Measurements from ENCODE around the gene CNTN6.
"Not testable (repeated sequence)": the region's sequence is repeated elsewhere in the genome, so short reads cannot be mapped to it uniquely, and the experiment has no call there.

Gene CNTN6

DNA sequence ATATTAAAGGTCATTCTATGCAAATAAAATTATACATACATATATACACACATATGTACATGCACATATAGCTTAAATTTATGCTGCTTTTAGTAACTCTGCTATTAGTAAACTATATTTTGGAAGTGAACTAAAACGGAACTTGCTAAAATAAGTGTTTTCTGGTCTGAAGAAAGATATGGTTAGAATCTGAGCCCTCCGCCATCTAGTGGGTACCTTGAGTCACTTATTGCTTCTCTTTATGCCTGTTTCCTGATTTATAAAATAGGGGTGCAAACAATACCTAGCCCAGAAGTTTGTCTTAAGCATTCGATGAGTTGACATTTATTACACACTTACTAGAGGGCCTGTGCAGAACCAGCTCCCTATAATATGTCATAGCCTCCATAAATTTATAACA, 255.7 kb downstream of the CNTN6 start:
- WGBS, 2 experiments (ENCODE audit: insufficient coverage in 2 of 2): 60% methylated on average over 2 of the region's 3 CpGs; no CpG with 5 or more reads in 1 of the 2 experiments
- Histone ChIP-seq H3K36me3 (ENCODE audit: control insufficient read depth, insufficient read depth, low read length) (no peaks in the 10 kb centered on the region), H3K9me3 (ENCODE audit: control insufficient read depth, low read length) (no peaks in the 10 kb centered on the region), H3K4me3 (ENCODE audit: extremely low read depth, insufficient read depth, low read length, poor library complexity, severe bottlenecking) (no peak overlapping the region), H3K4me1 (ENCODE audit: control insufficient read depth, insufficient read depth, low read length, poor library complexity, severe bottlenecking) (no peaks in the 10 kb centered on the region), H3K27ac (ENCODE audit: low read depth, low read length, severe bottlenecking) (no peak overlapping the region)

DNA sequence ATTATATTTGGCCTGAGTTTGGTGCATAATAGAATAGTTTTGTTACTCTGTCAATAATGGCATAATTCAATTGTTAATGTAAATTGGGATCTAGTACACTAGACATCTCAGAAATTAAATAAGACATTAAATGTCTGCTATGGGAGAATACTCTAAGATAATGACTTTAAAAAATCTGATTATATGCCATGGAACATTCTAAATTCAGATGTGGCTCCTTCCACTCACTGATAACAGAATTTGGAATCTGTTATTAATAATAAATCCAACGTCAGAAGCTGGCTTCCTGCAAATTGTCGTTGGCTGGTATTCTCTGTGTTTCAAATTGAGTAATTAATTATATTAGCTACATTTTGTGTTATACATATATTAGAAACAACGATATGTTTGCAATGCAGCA, 258.1 kb downstream of the CNTN6 start:
- H3K9me3 ChIP-seq (ENCODE audit: control insufficient read depth, low read length): no peaks in the 10 kb centered on the region
- no peaks in the 10 kb centered on the region for H3K4me1 ChIP-seq (ENCODE audit: control insufficient read depth, insufficient read depth, low read length, poor library complexity, severe bottlenecking)
- H3K4me3 ChIP-seq (ENCODE audit: extremely low read depth, insufficient read depth, low read length, poor library complexity, severe bottlenecking): no peak overlapping the region
- no peak overlapping the region for H3K27ac ChIP-seq (ENCODE audit: low read depth, low read length, severe bottlenecking)
- no CpG with 5 or more reads among the region's 3 CpGs for WGBS, 2 experiments (ENCODE audit: insufficient coverage in 2 of 2)
- H3K36me3 ChIP-seq (ENCODE audit: control insufficient read depth, insufficient read depth, low read length): no peaks in the 10 kb centered on the region

DNA sequence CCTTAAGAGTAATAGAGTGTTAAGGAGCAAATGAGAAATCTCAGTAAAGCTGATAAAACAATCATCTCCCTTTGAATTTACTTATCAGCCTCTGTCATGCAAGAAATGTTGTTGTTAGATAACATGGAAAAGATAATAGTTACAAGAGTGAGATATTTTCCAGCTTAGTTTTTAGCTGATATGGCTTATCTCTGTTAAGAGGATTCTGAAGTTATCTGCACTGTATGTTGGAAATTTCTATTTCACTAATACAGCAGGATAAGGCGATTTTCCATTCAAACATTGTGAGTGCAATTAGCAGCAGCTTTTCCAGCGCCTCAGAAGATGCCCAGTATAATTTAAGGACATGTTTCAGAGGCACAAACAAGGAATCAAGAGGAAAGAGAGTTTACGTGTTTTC, 262.9 kb downstream of the CNTN6 start:
- H3K27ac ChIP-seq (ENCODE audit: low read depth, low read length, severe bottlenecking): no peak overlapping the region
- H3K36me3 ChIP-seq (ENCODE audit: control insufficient read depth, insufficient read depth, low read length): no peaks in the 10 kb centered on the region
- WGBS, 2 experiments (ENCODE audit: insufficient coverage in 2 of 2): no CpG with 5 or more reads among the region's 3 CpGs
- no peaks in the 10 kb centered on the region for H3K9me3 ChIP-seq (ENCODE audit: control insufficient read depth, low read length)
- H3K4me1 ChIP-seq (ENCODE audit: control insufficient read depth, insufficient read depth, low read length, poor library complexity, severe bottlenecking): no peaks in the 10 kb centered on the region
- no peak overlapping the region for H3K4me3 ChIP-seq (ENCODE audit: extremely low read depth, insufficient read depth, low read length, poor library complexity, severe bottlenecking)

DNA sequence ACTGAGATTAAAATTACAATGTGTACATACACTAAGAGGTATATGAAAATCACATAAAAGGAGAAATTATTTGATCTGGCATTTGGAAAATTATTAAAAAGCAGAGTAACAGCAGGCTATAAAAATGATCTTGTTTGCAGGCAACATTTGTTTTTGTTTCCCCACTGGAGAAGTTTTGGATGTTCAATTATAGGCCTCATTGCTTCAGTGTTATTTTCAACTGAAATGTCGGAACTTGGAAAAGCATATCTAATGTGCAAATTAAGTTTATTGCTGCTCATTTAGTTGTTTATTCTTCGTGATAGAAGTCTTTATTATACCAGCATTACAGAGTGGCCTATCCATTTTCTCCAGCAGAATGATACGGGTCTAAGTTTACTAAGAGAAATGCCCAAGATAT, 263.3 kb downstream of the CNTN6 start:
- H3K4me3 ChIP-seq (ENCODE audit: extremely low read depth, insufficient read depth, low read length, poor library complexity, severe bottlenecking): no peak overlapping the region
- no peaks in the 10 kb centered on the region for H3K9me3 ChIP-seq (ENCODE audit: control insufficient read depth, low read length)
- no peak overlapping the region for H3K27ac ChIP-seq (ENCODE audit: low read depth, low read length, severe bottlenecking)
- 86 to 94% methylated on average over 1 to 2 of the region's 3 CpGs for WGBS, 2 experiments (ENCODE audit: insufficient coverage in 2 of 2)
- no peaks in the 10 kb centered on the region for H3K4me1 ChIP-seq (ENCODE audit: control insufficient read depth, insufficient read depth, low read length, poor library complexity, severe bottlenecking)
- no peaks in the 10 kb centered on the region for H3K36me3 ChIP-seq (ENCODE audit: control insufficient read depth, insufficient read depth, low read length)

DNA sequence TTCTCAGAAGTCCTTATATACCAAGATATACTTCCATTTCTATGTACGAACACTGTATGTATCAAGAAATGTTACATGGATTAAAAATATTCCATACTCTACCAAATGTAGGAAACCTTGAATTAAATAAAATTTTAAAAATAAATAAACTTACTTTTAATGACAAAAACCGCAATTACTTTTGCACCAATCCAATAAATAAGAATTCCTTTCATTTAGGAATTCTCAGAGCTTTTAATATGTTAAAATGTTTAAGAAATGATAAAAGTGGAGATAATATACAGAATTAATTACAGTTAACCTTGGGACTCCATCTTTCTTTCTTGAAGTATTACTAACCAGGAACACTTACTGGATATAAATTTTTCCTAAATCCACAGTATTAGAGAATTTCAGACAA, 272.7 kb downstream of the CNTN6 start:
- no peak overlapping the region for H3K4me3 ChIP-seq (ENCODE audit: extremely low read depth, insufficient read depth, low read length, poor library complexity, severe bottlenecking)
- H3K27ac ChIP-seq (ENCODE audit: low read depth, low read length, severe bottlenecking): no peak overlapping the region
- no peaks in the 10 kb centered on the region for H3K4me1 ChIP-seq (ENCODE audit: control insufficient read depth, insufficient read depth, low read length, poor library complexity, severe bottlenecking)
- WGBS, 2 experiments (ENCODE audit: insufficient coverage in 2 of 2): no CpG with 5 or more reads among the region's 2 CpGs
- no peaks in the 10 kb centered on the region for H3K9me3 ChIP-seq (ENCODE audit: control insufficient read depth, low read length)
- H3K36me3 ChIP-seq (ENCODE audit: control insufficient read depth, insufficient read depth, low read length): no peaks in the 10 kb centered on the region

DNA sequence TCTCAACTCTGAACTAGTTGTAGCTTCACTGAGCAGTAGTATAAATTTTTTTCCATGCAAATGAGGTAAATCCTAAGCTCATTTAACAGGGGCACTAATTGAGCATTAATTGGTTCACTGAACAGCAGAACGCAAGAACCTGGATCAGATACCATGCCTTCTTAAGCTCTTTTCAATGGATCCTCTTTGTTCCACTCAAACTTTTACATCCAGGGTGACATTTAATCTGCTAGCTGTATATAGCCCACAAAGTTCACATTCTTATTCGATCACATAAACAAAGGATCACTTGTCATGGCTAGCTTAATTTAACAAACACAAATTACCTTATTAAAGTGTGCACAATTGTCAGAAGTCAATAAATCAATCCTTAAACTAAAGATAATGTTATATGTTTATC, 281.6 kb downstream of the CNTN6 start:
- Histone ChIP-seq H3K4me3 (ENCODE audit: extremely low read depth, insufficient read depth, low read length, poor library complexity, severe bottlenecking) (no peak overlapping the region), H3K9me3 (ENCODE audit: control insufficient read depth, low read length) (no peaks in the 10 kb centered on the region), H3K27ac (ENCODE audit: low read depth, low read length, severe bottlenecking) (no peak overlapping the region), H3K36me3 (ENCODE audit: control insufficient read depth, insufficient read depth, low read length) (no peaks in the 10 kb centered on the region), H3K4me1 (ENCODE audit: control insufficient read depth, insufficient read depth, low read length, poor library complexity, severe bottlenecking) (no peaks in the 10 kb centered on the region)
- 85 to 100% methylated on average over 1 of the region's 2 CpGs for WGBS, 2 experiments (ENCODE audit: insufficient coverage in 2 of 2)

DNA sequence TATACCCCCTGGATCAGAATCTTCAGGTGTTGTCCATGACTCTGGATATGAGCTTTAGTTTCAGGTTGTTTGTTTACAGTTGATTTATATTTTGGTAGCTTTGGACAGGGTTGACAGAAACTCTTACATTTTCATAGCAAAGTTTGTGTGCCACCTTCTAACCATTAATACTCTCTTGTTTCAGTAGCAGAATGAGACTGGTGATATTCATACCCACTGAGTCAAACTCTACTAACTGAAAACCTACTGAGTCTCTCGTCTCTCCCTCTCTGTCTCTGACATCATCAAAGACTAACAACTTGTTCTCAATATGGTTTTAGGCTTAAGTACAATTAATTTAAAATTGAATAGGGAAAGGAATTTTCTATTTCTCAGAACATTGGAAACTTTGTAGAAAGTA, 282.3 kb downstream of the CNTN6 start:
- no peaks in the 10 kb centered on the region for H3K4me1 ChIP-seq (ENCODE audit: control insufficient read depth, insufficient read depth, low read length, poor library complexity, severe bottlenecking)
- no peaks in the 10 kb centered on the region for H3K9me3 ChIP-seq (ENCODE audit: control insufficient read depth, low read length)
- no peaks in the 10 kb centered on the region for H3K36me3 ChIP-seq (ENCODE audit: control insufficient read depth, insufficient read depth, low read length)
- no peak overlapping the region for H3K27ac ChIP-seq (ENCODE audit: low read depth, low read length, severe bottlenecking)
- no peak overlapping the region for H3K4me3 ChIP-seq (ENCODE audit: extremely low read depth, insufficient read depth, low read length, poor library complexity, severe bottlenecking)
- no CpG with 5 or more reads among the region's 1 CpG for WGBS, 2 experiments (ENCODE audit: insufficient coverage in 2 of 2)

DNA sequence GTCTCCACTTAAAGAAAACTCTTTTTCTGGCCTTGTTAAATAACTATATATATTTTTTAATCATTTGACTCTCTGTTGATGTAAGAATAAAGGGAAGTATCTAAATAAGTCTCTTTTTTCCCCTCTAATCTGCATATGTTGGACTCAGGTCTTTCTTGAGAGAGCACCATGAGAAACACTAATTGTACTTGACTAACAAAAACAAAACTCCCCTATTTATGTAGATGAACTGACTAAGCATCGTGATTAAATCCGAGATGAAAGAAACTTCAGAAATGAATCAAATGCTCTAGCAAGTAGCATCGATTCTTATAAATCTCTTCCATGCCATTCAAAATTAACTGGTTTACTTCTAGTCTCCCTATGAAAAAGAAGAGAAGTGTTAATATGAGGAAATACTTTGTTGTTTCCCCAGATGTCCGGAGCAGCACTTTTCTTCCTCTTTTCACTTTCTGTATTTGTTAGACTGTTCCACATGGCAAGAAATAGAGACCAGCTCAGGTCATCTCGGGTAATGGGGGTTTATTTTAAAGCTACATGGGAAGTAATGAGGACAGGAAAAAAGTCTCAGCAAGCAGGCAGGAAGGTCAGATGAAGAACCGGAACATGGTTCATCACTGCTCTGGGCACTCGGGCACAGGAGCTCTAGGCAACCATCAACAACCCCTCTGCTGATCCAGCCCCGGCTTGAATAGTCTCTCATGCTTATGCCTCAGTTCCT, 288.3 kb downstream of the CNTN6 start:
- Histone ChIP-seq H3K36me3 (ENCODE audit: control insufficient read depth, insufficient read depth, low read length) (no peaks in the 10 kb centered on the region), H3K9me3 (ENCODE audit: control insufficient read depth, low read length) (no peaks in the 10 kb centered on the region), H3K4me3 (ENCODE audit: extremely low read depth, insufficient read depth, low read length, poor library complexity, severe bottlenecking) (no peak overlapping the region), H3K27ac (ENCODE audit: low read depth, low read length, severe bottlenecking) (no peak overlapping the region), H3K4me1 (ENCODE audit: control insufficient read depth, insufficient read depth, low read length, poor library complexity, severe bottlenecking) (no peaks in the 10 kb centered on the region)
- 77 to 84% methylated on average over 3 to 4 of the region's 8 CpGs for WGBS, 2 experiments (ENCODE audit: insufficient coverage in 2 of 2)

DNA sequence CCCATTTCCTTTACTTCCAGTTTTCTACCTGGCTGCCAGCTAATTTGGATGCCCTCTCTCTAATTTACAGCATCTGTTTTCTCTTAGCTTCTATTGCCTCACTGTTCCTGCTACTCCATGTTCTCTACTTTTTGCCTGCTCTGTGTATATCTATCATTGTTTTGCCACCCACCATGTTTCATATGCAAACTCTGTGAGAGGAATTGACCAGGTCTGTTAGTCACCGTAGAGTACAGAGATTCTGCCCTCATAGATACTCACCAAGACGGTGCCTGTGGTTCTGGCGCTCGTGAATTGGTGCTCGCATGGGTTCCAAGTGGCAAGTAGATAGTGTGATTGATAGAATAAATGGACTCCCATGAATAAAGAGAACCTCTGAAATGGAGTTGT, 288.8 kb downstream of the CNTN6 start:
- no peak overlapping the region for H3K4me3 ChIP-seq (ENCODE audit: extremely low read depth, insufficient read depth, low read length, poor library complexity, severe bottlenecking)
- H3K36me3 ChIP-seq (ENCODE audit: control insufficient read depth, insufficient read depth, low read length): no peaks in the 10 kb centered on the region
- H3K27ac ChIP-seq (ENCODE audit: low read depth, low read length, severe bottlenecking): no peak overlapping the region
- 0 to 65% methylated on average over 1 to 4 of the region's 5 CpGs for WGBS, 2 experiments (ENCODE audit: insufficient coverage in 2 of 2)
- no peaks in the 10 kb centered on the region for H3K9me3 ChIP-seq (ENCODE audit: control insufficient read depth, low read length)
- H3K4me1 ChIP-seq (ENCODE audit: control insufficient read depth, insufficient read depth, low read length, poor library complexity, severe bottlenecking): no peaks in the 10 kb centered on the region

DNA sequence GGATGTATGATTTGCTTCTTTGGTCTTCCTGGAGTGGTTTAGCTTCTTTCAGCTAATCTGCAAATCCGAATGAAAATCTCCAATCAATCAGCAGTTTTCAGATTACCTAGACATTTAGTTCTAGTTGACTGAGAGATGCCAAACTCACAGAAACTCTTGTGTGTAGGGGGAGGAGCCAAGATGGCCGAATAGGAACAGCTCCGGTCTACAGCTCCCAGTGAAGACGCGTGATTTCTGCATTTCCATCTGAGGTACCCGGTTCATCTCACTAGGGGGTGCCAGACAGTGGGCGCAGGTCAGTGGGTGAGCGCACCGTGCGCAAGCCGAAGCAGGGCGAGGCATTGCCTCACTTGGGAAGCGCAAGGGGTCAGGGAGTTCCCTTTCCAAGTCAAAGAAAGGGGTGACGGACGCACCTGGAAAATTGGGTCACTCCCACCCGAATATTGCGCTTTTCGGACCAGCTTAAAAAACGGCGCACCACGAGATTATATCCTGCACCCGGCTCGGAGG, 294.6 kb downstream of the CNTN6 start:
- not testable (repeated sequence) for H3K4me3 ChIP-seq (ENCODE audit: extremely low read depth, insufficient read depth, low read length, poor library complexity, severe bottlenecking); H3K9me3 ChIP-seq (ENCODE audit: control insufficient read depth, low read length); H3K36me3 ChIP-seq (ENCODE audit: control insufficient read depth, insufficient read depth, low read length); H3K27ac ChIP-seq (ENCODE audit: low read depth, low read length, severe bottlenecking); H3K4me1 ChIP-seq (ENCODE audit: control insufficient read depth, insufficient read depth, low read length, poor library complexity, severe bottlenecking)
- 65 to 84% methylated on average over 2 to 5 of the region's 23 CpGs for WGBS, 2 experiments (ENCODE audit: insufficient coverage in 2 of 2)

DNA sequence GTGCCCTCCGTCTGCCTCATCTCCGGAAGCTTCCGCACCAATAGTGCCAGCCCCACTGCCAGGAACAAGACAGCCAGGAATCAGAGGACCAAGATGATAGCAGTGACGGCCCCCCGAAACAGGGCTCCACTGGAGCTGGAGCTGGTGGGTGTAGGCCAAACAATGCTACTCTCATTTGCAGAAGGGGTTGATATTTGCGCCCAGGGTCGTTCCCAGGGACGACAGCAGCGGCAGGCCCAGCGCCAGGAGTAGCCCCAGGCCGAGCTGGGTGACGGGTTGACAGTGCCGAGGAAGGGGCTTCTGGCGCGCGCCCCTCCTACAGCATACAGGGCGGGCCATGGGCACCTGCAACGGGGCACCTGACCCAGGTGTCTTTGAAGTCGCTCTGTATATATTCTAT, 301.4 kb downstream of the CNTN6 start:
- H3K27ac ChIP-seq (ENCODE audit: low read depth, low read length, severe bottlenecking): no peak overlapping the region
- 90 to 95% methylated on average over 5 to 13 of the region's 19 CpGs for whole genome bisulfite sequencing, 2 experiments (ENCODE audit: insufficient coverage in 2 of 2)
- peaks cover 2% of the 10 kb centered on the region for H3K9me3 ChIP-seq (ENCODE audit: control insufficient read depth, low read length)
- no peaks in the 10 kb centered on the region for H3K36me3 ChIP-seq (ENCODE audit: control insufficient read depth, insufficient read depth, low read length)
- H3K4me3 ChIP-seq (ENCODE audit: extremely low read depth, insufficient read depth, low read length, poor library complexity, severe bottlenecking): no peak overlapping the region
- H3K4me1 ChIP-seq (ENCODE audit: control insufficient read depth, insufficient read depth, low read length, poor library complexity, severe bottlenecking): no peaks in the 10 kb centered on the region

Data from mesodermal cell (in vitro differentiated cells).